Activated CD4-positive, alpha-beta T cell treated with anti-CD3 and anti-CD28 coated beads for 36 hours (primary cell): ENCODE data around the gene ZNF521. TPM values are rescaled to one million over a fixed set of nuclear protein-coding genes. Genes with fewer than 3 reads are reported as not detected.

Source experiments
- ATAC-seq: fragments of 200-7000 bp; cut with Tn5 transposase; one replicate; pipeline ENCODE4 v1.10.0; 2021; ENCODE audit warnings: mild to moderate bottlenecking, moderate library complexity
- CTCF ChIA-PET: fragments of 350-600 bp; sonication (Branson Sonifier 250); formaldehyde crosslinking; loops from one replicate; lab custom pipeline; 2021; ENCODE audit warnings: antibody characterized with exemption; lab: Charles Lee
- POLR2A ChIA-PET: fragments of 350-600 bp; sonication (Branson Sonifier 250); formaldehyde crosslinking; loops from one replicate; lab custom pipeline; 2021; ENCODE audit warnings: antibody characterized with exemption, inconsistent platforms; lab: Charles Lee
- DNase-seq: peaks from one replicate; pipeline ENCODE4 v3.0.0-alpha.2; 2020
- H3K27ac Mint-ChIP-seq: one replicate; pipeline ENCODE4 v1.8.0; 2021; ENCODE audit warnings: mixed read lengths
- H3K27me3 Mint-ChIP-seq: one replicate; pipeline ENCODE4 v1.8.0; 2021; ENCODE audit warnings: mixed read lengths
- H3K36me3 Mint-ChIP-seq: one replicate; pipeline ENCODE4 v1.8.0; 2021; ENCODE audit warnings: low read depth, mixed read lengths
- H3K4me1 Mint-ChIP-seq: one replicate; pipeline ENCODE4 v1.8.0; 2021; ENCODE audit warnings: mixed read lengths
- H3K4me3 Mint-ChIP-seq: one replicate; pipeline ENCODE4 v1.8.0; 2021; ENCODE audit warnings: mild to moderate bottlenecking, moderate library complexity, mixed read lengths
- H3K9me3 Mint-ChIP-seq: one replicate; pipeline ENCODE4 v1.8.0; 2021; ENCODE audit warnings: low read depth, mixed read lengths
- intact Hi-C, 2 experiments: fragments of 100-400 bp; cut with DNase I in 1 of 2; cut with micrococcal nuclease in 1 of 2; formaldehyde crosslinking; loops; one replicate each; pipeline versions ENCODE4 v1.14.2 to v1.15.1; 2022 to 2024; cut with DNase I, micrococcal nuclease
- total RNA-seq, 2 experiments: library from RNA; stranded (reverse); gene quantifications; one replicate each; pipeline ENCODE4 v1.2.3, GENCODE V29; 2021

Gene ZNF521
- total RNA-seq, 2 experiments from 2014 or later: not detected

GRCh38 chr18:25307192-25307591, 44.8 kb downstream of the ZNF521 start:
- no peaks in the 10 kb centered on the region for H3K4me1 Mint-ChIP-seq
- H3K27me3 Mint-ChIP-seq: peaks cover 6% of the 10 kb centered on the region
- no peaks in the 10 kb centered on the region for H3K36me3 Mint-ChIP-seq
- POLR2A ChIA-PET: interaction anchor here (0.6 kb wide), 1 partner anchor 585 kb away, joined by 3 read pairs; no protein-coding TSS in a partner anchor
- ATAC-seq (no peak), DNase-seq (no peak)
- CTCF ChIA-PET: no interaction called here
- no peak overlapping the region for H3K4me3 Mint-ChIP-seq
- no peaks in the 10 kb centered on the region for H3K9me3 Mint-ChIP-seq
- no peak overlapping the region for H3K27ac Mint-ChIP-seq
- intact Hi-C loops: no loop called here

GRCh38 chr18:25306671-25307070, 45.3 kb downstream of the ZNF521 start:
- POLR2A ChIA-PET: interaction anchor here (0.6 kb wide), 2 partner anchors 545 to 585 kb away, joined by 3 to 6 read pairs; no protein-coding TSS in a partner anchor
- CTCF ChIA-PET: no interaction called here
- H3K27me3 Mint-ChIP-seq: peaks cover 6% of the 10 kb centered on the region
- intact Hi-C loops: no loop called here
- no peak for ATAC-seq
- no peaks in the 10 kb centered on the region for H3K9me3 Mint-ChIP-seq
- H3K36me3 Mint-ChIP-seq: no peaks in the 10 kb centered on the region
- H3K4me1 Mint-ChIP-seq: no peaks in the 10 kb centered on the region
- H3K4me3 Mint-ChIP-seq: no peak overlapping the region
- H3K27ac Mint-ChIP-seq: no peak overlapping the region
- no peak for DNase-seq

- POLR2A ChIA-PET: no interaction called here
- Mint-ChIP-seq H3K36me3 (no peaks in the 10 kb centered on the region), H3K4me1 (no peaks in the 10 kb centered on the region), H3K27ac (no peak overlapping the region), H3K27me3 (peaks cover 4% of the 10 kb centered on the region), H3K4me3 (no peak overlapping the region), H3K9me3 (no peaks in the 10 kb centered on the region)
- CTCF ChIA-PET: no interaction called here
- ATAC-seq: no peak
- intact Hi-C loops: no loop called here
- DNase-seq: no peak
Observed at GRCh38 chr18:25305584-25305983, 46.4 kb downstream of the ZNF521 start.

GRCh38 chr18:25300492-25300891, 51.5 kb downstream of the ZNF521 start:
- Mint-ChIP-seq H3K9me3 (no peaks in the 10 kb centered on the region), H3K27me3 (peaks cover 2% of the 10 kb centered on the region), H3K27ac (no peak overlapping the region), H3K4me3 (no peak overlapping the region), H3K4me1 (no peaks in the 10 kb centered on the region), H3K36me3 (no peaks in the 10 kb centered on the region)
- ATAC-seq: no peak
- intact Hi-C loops: no loop called here
- ChIA-PET POLR2A (no interaction called here), CTCF (no interaction called here)
- DNase-seq: no peak

- CTCF ChIA-PET: no interaction called here
- Mint-ChIP-seq H3K9me3 (no peaks in the 10 kb centered on the region), H3K4me1 (no peaks in the 10 kb centered on the region), H3K36me3 (no peaks in the 10 kb centered on the region), H3K4me3 (no peak overlapping the region), H3K27ac (no peak overlapping the region), H3K27me3 (peaks cover 2% of the 10 kb centered on the region)
- POLR2A ChIA-PET: interaction anchor here (0.6 kb wide), 1 partner anchor 83 kb away, joined by 3 read pairs; no protein-coding TSS in a partner anchor
- no peak for DNase-seq
- ATAC-seq: no peak
- intact Hi-C loops: no loop called here
Observed at GRCh38 chr18:25299426-25300300, 52.3 kb downstream of the ZNF521 start.

GRCh38 chr18:25298853-25299274, 53.1 kb downstream of the ZNF521 start:
- no peak overlapping the region for H3K27ac Mint-ChIP-seq
- POLR2A ChIA-PET: no interaction called here
- no peak for ATAC-seq

GRCh38 chr18:25295624-25296138, 56.3 kb downstream of the ZNF521 start:
- ATAC-seq: no peak
- ChIA-PET CTCF (no interaction called here), POLR2A (no interaction called here)
- intact Hi-C loops: no loop called here
- Mint-ChIP-seq H3K27ac (no peak overlapping the region), H3K36me3 (no peaks in the 10 kb centered on the region), H3K4me1 (no peaks in the 10 kb centered on the region), H3K27me3 (peaks cover 6% of the 10 kb centered on the region), H3K4me3 (no peak overlapping the region), H3K9me3 (no peaks in the 10 kb centered on the region)
- no peak for DNase-seq

More at GRCh38 chr18:25298853-25299274, 53.1 kb downstream of the ZNF521 start:
- Mint-ChIP-seq H3K36me3 (no peaks in the 10 kb centered on the region), H3K4me3 (no peak overlapping the region), H3K4me1 (no peaks in the 10 kb centered on the region), H3K27me3 (no peaks in the 10 kb centered on the region), H3K9me3 (no peaks in the 10 kb centered on the region)
- intact Hi-C loops: no loop called here
- DNase-seq: no peak
- CTCF ChIA-PET: no interaction called here

- Mint-ChIP-seq H3K27me3 (peaks cover 8% of the 10 kb centered on the region), H3K4me1 (no peaks in the 10 kb centered on the region), H3K27ac (no peak overlapping the region), H3K4me3 (no peak overlapping the region), H3K36me3 (no peaks in the 10 kb centered on the region), H3K9me3 (no peaks in the 10 kb centered on the region)
- intact Hi-C loops: no loop called here
- CTCF ChIA-PET: no interaction called here
- ATAC-seq (no peak), DNase-seq (no peak)
- POLR2A ChIA-PET: no interaction called here
Observed at GRCh38 chr18:25291150-25291549, 60.8 kb downstream of the ZNF521 start.

- Mint-ChIP-seq H3K36me3 (no peaks in the 10 kb centered on the region), H3K9me3 (no peaks in the 10 kb centered on the region), H3K27ac (no peak overlapping the region), H3K4me3 (no peak overlapping the region), H3K27me3 (peaks cover 8% of the 10 kb centered on the region), H3K4me1 (no peaks in the 10 kb centered on the region)
- POLR2A ChIA-PET: no interaction called here
- ATAC-seq: no peak
- CTCF ChIA-PET: interaction anchor here (1.0 kb wide), 1 partner anchor 8 kb away, joined by 3 read pairs; no protein-coding TSS in a partner anchor
- intact Hi-C loops: no loop called here
- no peak for DNase-seq
Observed at GRCh38 chr18:25289001-25289631, 62.9 kb downstream of the ZNF521 start.

GRCh38 chr18:25288340-25288938, 63.5 kb downstream of the ZNF521 start:
- POLR2A ChIA-PET: no interaction called here
- ATAC-seq: no peak

GRCh38 chr18:25287106-25287505, 64.9 kb downstream of the ZNF521 start:
- ChIA-PET POLR2A (no interaction called here), CTCF (no interaction called here)
- Mint-ChIP-seq H3K4me3 (no peak overlapping the region), H3K27me3 (peaks cover 8% of the 10 kb centered on the region), H3K4me1 (no peaks in the 10 kb centered on the region), H3K36me3 (no peaks in the 10 kb centered on the region), H3K27ac (no peak overlapping the region), H3K9me3 (no peaks in the 10 kb centered on the region)
- no peak for DNase-seq
- intact Hi-C loops: no loop called here
- ATAC-seq: no peak

More at GRCh38 chr18:25288340-25288938, 63.5 kb downstream of the ZNF521 start:
- no peaks in the 10 kb centered on the region for H3K4me1 Mint-ChIP-seq
- no peak overlapping the region for H3K27ac Mint-ChIP-seq
- peaks cover 8% of the 10 kb centered on the region for H3K27me3 Mint-ChIP-seq
- H3K9me3 Mint-ChIP-seq: no peaks in the 10 kb centered on the region
- no peak for DNase-seq
- no peak overlapping the region for H3K4me3 Mint-ChIP-seq
- H3K36me3 Mint-ChIP-seq: no peaks in the 10 kb centered on the region
- intact Hi-C loops: no loop called here
- CTCF ChIA-PET: no interaction called here
